Cortex of kidney (tissue), 1 donor: ENCODE measurements around the gene SGSH.
"Not testable (repeated sequence)": the region's sequence is repeated elsewhere in the genome, so short reads cannot be mapped to it uniquely, and the experiment has no call there.

Experiments
- DNase-seq: peaks from one replicate; lab custom pipeline; 2025; lab: John Stamatoyannopoulos, UW

The SGSH gene

GRCh38 chr17:80210348-80211108, 9.6 kb downstream of the SGSH start:
- DNase-seq = no peak

GRCh38 chr17:80209765-80210164, 10.4 kb downstream of the SGSH start:
- no peak for DNase-seq

- DNase-seq = no peak
Observed at GRCh38 chr17:80208050-80208449, 12.1 kb downstream of the SGSH start.

- DNase-seq = no peak
Observed at GRCh38 chr17:80205811-80206210, 14.3 kb downstream of the SGSH start.

GRCh38 chr17:80204626-80205468, 15.3 kb downstream of the SGSH start:
- DNase-seq = no peak

- no peak for DNase-seq
Observed at GRCh38 chr17:80203471-80203963, 16.6 kb downstream of the SGSH start.

GRCh38 chr17:80202197-80202596, 17.9 kb downstream of the SGSH start:
- DNase-seq = no peak

- no peak for DNase-seq
Observed at GRCh38 chr17:80201446-80201845, 18.7 kb downstream of the SGSH start.

- not testable (repeated sequence) for DNase-seq
Observed at GRCh38 chr17:80199295-80199694, 20.8 kb downstream of the SGSH start.

- DNase-seq = no peak
Observed at GRCh38 chr17:80198144-80198661, 21.9 kb downstream of the SGSH start.

GRCh38 chr17:80196652-80197051, 23.5 kb downstream of the SGSH start:
- no peak for DNase-seq

GRCh38 chr17:80195671-80196529, 24.2 kb downstream of the SGSH start:
- no peak for DNase-seq

- no peak for DNase-seq
Observed at GRCh38 chr17:80195141-80195540, 25.0 kb downstream of the SGSH start.

- DNase-seq = no peak
Observed at GRCh38 chr17:80191865-80192661, 28.1 kb downstream of the SGSH start.

GRCh38 chr17:80191192-80191591, 28.9 kb downstream of the SGSH start:
- no peak for DNase-seq

- no peak for DNase-seq
Observed at GRCh38 chr17:80190716-80191115, 29.4 kb downstream of the SGSH start.

GRCh38 chr17:80189611-80190010, 30.5 kb downstream of the SGSH start:
- no peak for DNase-seq

- DNase-seq = no peak
Observed at GRCh38 chr17:80187515-80187941, 32.6 kb downstream of the SGSH start.

- no peak for DNase-seq
Observed at GRCh38 chr17:80187090-80187489, 33.0 kb downstream of the SGSH start.

GRCh38 chr17:80185968-80186367, 34.2 kb downstream of the SGSH start:
- no peak for DNase-seq

GRCh38 chr17:80184423-80184714, 35.8 kb downstream of the SGSH start:
- no peak for DNase-seq
